WTC11 (cell line): Measurements from ENCODE around the gene FOXP1. TPM values are rescaled to one million over a fixed set of nuclear protein-coding genes. Genes with fewer than 3 reads are reported as not detected.

Experiments
- ATAC-seq: fragments of 200-7000 bp; cut with Tn5 transposase; 2 replicates; pipeline ENCODE4 v1.10.0; 2021; ENCODE audit warnings: mild to moderate bottlenecking, moderate library complexity
- CTCF ChIA-PET: fragments of 300-600 bp; sonication (Branson Sonifier 250); formaldehyde crosslinking; loops from one replicate; lab custom pipeline; 2021; ENCODE audit warnings: antibody characterized with exemption; lab: Charles Lee
- POLR2A ChIA-PET: fragments of 350-600 bp; sonication (Branson Sonifier 250); formaldehyde crosslinking; loops from one replicate; lab custom pipeline; 2021; ENCODE audit warnings: antibody characterized with exemption; lab: Charles Lee
- DNase-seq: peaks from one replicate; pipeline ENCODE4 v3.0.0; 2021; ENCODE audit warnings: low spot score
- H3K27ac Mint-ChIP-seq: 2 replicates; pipeline ENCODE4 v1.8.0; 2021; ENCODE audit warnings: mixed read lengths
- H3K27me3 Mint-ChIP-seq: 2 replicates; pipeline ENCODE4 v1.8.0; 2021; ENCODE audit warnings: low read depth, mild to moderate bottlenecking, moderate library complexity, mixed read lengths
- H3K36me3 Mint-ChIP-seq: 2 replicates; pipeline ENCODE4 v1.8.0; 2021; ENCODE audit warnings: mixed read lengths
- H3K4me1 Mint-ChIP-seq: 2 replicates; pipeline ENCODE4 v1.8.0; 2022; ENCODE audit warnings: mixed read lengths
- H3K4me3 Mint-ChIP-seq: 2 replicates; pipeline ENCODE4 v1.8.0; 2021; ENCODE audit warnings: mild to moderate bottlenecking, moderate library complexity, mixed read lengths
- H3K9me3 Mint-ChIP-seq: 2 replicates; pipeline ENCODE4 v1.8.0; 2021; ENCODE audit warnings: mixed read lengths
- CREB1 ChIP-seq: sonication (generic); formaldehyde crosslinking; IDR thresholded peaks from 2 replicates; pipeline ENCODE4 v1.8.0; 2023; ENCODE audit warnings: mild to moderate bottlenecking, missing genetic modification reagents
- E2F4 ChIP-seq: sonication (generic); formaldehyde crosslinking; IDR thresholded peaks from 2 replicates; pipeline ENCODE4 v1.8.1; 2022; ENCODE audit warnings: low read depth, mild to moderate bottlenecking, moderate library complexity, missing genetic modification reagents, borderline replicate concordance
- HMGXB4 ChIP-seq: sonication (generic); formaldehyde crosslinking; IDR thresholded peaks from 2 replicates; pipeline ENCODE4 v1.8.1; 2023; ENCODE audit warnings: mild to moderate bottlenecking, moderate library complexity, missing genetic modification reagents
- IRF2 ChIP-seq: sonication (generic); formaldehyde crosslinking; IDR thresholded peaks from 2 replicates; pipeline ENCODE4 v1.8.0; 2022; ENCODE audit warnings: low read depth, missing genetic modification reagents, borderline replicate concordance
- JUN ChIP-seq: sonication (generic); formaldehyde crosslinking; IDR thresholded peaks from 2 replicates; pipeline ENCODE4 v1.8.0; 2023; ENCODE audit warnings: mild to moderate bottlenecking, missing genetic modification reagents
- NFE2L1 ChIP-seq: sonication (generic); formaldehyde crosslinking; IDR thresholded peaks from 2 replicates; pipeline ENCODE4 v1.8.1; 2023; ENCODE audit warnings: missing genetic modification reagents
- PREB ChIP-seq: sonication (generic); formaldehyde crosslinking; IDR thresholded peaks from 2 replicates; pipeline ENCODE4 v1.8.1; 2022; ENCODE audit warnings: mild to moderate bottlenecking, missing genetic modification reagents, moderate library complexity, borderline replicate concordance
- PRRX2 ChIP-seq: fragments of 250-450 bp; sonication (Bioruptor Pico); IDR thresholded peaks from 2 replicates; pipeline ENCODE4 v1.8.0; 2021; ENCODE audit warnings: mild to moderate bottlenecking
- SMAD3 ChIP-seq: sonication (generic); formaldehyde crosslinking; IDR thresholded peaks from 2 replicates; pipeline ENCODE4 v1.8.0; 2022; ENCODE audit warnings: missing genetic modification reagents, mild to moderate bottlenecking, borderline replicate concordance
- STAT6 ChIP-seq: sonication (generic); formaldehyde crosslinking; conservative IDR thresholded peaks from 2 replicates; pipeline ENCODE4 v1.8.1; 2023; ENCODE audit warnings: mild to moderate bottlenecking, low read depth, missing genetic modification reagents, moderate library complexity
- ZNF219 ChIP-seq: sonication (generic); formaldehyde crosslinking; IDR thresholded peaks from 2 replicates; pipeline ENCODE4 v1.8.0; 2023; ENCODE audit warnings: missing genetic modification reagents, mild to moderate bottlenecking, borderline replicate concordance
- ZNF232 ChIP-seq: sonication (generic); formaldehyde crosslinking; IDR thresholded peaks from 2 replicates; pipeline ENCODE4 v1.8.0; 2022; ENCODE audit warnings: mild to moderate bottlenecking, missing genetic modification reagents
- total RNA-seq: library from RNA; stranded (reverse); gene quantifications from 3 replicates; pipeline ENCODE4 v1.2.3, GENCODE V29; 2021
- TF ChIP-seq, protein P1 (sequence below): fragments of 250-450 bp; sonication (Bioruptor Pico); IDR thresholded peaks from 2 replicates; pipeline ENCODE4 v1.9.0; 2021; ENCODE audit warnings: mild to moderate bottlenecking, borderline replicate concordance
- TF ChIP-seq, protein P2 (sequence below): sonication (generic); formaldehyde crosslinking; IDR thresholded peaks from 2 replicates; pipeline ENCODE4 v1.8.1; 2022; ENCODE audit warnings: low read depth, missing genetic modification reagents, borderline replicate concordance
- TF ChIP-seq, protein P3 (sequence below): fragments of 250-450 bp; sonication (Bioruptor Pico); IDR thresholded peaks from 2 replicates; pipeline ENCODE4 v1.9.0; 2021; ENCODE audit warnings: moderate library complexity, mild to moderate bottlenecking, inconsistent platforms, borderline replicate concordance

FOXP1 gene
- total RNA-seq, 1 experiment from 2014 or later = 25.8 TPM

GRCh38 chr3:71186801-71187200, 396.7 kb downstream of the FOXP1 start (continued):
- TF ChIP-seq, protein P1, sequence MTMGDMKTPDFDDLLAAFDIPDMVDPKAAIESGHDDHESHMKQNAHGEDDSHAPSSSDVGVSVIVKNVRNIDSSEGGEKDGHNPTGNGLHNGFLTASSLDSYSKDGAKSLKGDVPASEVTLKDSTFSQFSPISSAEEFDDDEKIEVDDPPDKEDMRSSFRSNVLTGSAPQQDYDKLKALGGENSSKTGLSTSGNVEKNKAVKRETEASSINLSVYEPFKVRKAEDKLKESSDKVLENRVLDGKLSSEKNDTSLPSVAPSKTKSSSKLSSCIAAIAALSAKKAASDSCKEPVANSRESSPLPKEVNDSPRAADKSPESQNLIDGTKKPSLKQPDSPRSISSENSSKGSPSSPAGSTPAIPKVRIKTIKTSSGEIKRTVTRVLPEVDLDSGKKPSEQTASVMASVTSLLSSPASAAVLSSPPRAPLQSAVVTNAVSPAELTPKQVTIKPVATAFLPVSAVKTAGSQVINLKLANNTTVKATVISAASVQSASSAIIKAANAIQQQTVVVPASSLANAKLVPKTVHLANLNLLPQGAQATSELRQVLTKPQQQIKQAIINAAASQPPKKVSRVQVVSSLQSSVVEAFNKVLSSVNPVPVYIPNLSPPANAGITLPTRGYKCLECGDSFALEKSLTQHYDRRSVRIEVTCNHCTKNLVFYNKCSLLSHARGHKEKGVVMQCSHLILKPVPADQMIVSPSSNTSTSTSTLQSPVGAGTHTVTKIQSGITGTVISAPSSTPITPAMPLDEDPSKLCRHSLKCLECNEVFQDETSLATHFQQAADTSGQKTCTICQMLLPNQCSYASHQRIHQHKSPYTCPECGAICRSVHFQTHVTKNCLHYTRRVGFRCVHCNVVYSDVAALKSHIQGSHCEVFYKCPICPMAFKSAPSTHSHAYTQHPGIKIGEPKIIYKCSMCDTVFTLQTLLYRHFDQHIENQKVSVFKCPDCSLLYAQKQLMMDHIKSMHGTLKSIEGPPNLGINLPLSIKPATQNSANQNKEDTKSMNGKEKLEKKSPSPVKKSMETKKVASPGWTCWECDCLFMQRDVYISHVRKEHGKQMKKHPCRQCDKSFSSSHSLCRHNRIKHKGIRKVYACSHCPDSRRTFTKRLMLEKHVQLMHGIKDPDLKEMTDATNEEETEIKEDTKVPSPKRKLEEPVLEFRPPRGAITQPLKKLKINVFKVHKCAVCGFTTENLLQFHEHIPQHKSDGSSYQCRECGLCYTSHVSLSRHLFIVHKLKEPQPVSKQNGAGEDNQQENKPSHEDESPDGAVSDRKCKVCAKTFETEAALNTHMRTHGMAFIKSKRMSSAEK (CRISPR knock-in tag) = no peak

DNA sequence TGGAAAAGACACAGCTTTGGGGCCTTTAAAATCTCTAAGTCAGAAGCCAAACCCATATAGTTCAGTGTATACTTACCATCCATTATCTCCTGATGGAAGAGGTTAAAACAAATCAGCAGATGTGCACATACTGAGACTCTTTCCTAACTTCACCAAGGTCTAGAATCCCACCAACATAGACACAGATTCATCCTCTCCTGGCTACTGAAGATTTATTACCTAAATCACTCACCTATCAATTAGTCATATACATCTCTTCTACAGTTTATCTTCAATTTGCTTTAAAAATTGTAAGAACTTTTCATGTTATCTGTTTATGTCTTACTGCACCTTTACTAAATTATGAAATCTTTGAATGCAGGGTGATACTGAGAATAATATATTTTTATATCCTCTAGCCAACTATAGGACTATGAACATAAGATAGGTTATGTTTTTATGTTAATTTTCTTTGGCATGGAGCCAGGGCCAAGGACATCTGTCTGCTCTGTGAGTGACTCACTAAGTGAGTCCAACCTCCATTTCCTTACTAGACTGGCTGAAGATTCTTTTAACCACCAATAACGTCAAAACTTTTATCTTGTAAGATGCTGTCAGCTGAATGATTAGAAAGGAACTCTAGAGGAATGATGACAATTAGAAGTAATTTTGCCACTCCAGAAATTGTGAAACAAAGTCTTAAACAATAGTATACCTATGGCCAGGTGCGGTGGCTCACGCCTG, 397.6 kb downstream of the FOXP1 start:
- peaks cover 17% of the 10 kb centered on the region for H3K4me1 Mint-ChIP-seq
- no peaks in the 10 kb centered on the region for H3K27me3 Mint-ChIP-seq
- H3K4me3 Mint-ChIP-seq = no peak overlapping the region
- ChIA-PET CTCF (no interaction called here), POLR2A (no interaction called here)
- ATAC-seq (no peak), DNase-seq (no peak)
- H3K9me3 Mint-ChIP-seq = no peaks in the 10 kb centered on the region
- H3K27ac Mint-ChIP-seq = peak overlapping the region; percentile 9; the same call in 1 of the 2 replicates
- no peaks in the 10 kb centered on the region for H3K36me3 Mint-ChIP-seq
- TF ChIP-seq STAT6 (CRISPR knock-in tag) (no peak), NFE2L1 (CRISPR knock-in tag) (no peak), ZNF219 (CRISPR knock-in tag) (no peak), JUN (CRISPR knock-in tag) (no peak), E2F4 (CRISPR knock-in tag) (no peak), IRF2 (CRISPR knock-in tag) (no peak), PRRX2 (CRISPR knock-in tag) (no peak), ZNF232 (CRISPR knock-in tag) (no peak), SMAD3 (CRISPR knock-in tag) (no peak), CREB1 (no peak), HMGXB4 (no peak), PREB (CRISPR knock-in tag) (no peak)
- TF ChIP-seq, protein P1 (CRISPR knock-in tag) = no peak
- TF ChIP-seq, protein P2, sequence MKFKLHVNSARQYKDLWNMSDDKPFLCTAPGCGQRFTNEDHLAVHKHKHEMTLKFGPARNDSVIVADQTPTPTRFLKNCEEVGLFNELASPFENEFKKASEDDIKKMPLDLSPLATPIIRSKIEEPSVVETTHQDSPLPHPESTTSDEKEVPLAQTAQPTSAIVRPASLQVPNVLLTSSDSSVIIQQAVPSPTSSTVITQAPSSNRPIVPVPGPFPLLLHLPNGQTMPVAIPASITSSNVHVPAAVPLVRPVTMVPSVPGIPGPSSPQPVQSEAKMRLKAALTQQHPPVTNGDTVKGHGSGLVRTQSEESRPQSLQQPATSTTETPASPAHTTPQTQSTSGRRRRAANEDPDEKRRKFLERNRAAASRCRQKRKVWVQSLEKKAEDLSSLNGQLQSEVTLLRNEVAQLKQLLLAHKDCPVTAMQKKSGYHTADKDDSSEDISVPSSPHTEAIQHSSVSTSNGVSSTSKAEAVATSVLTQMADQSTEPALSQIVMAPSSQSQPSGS (CRISPR knock-in tag) = no peak
- TF ChIP-seq, protein P3, sequence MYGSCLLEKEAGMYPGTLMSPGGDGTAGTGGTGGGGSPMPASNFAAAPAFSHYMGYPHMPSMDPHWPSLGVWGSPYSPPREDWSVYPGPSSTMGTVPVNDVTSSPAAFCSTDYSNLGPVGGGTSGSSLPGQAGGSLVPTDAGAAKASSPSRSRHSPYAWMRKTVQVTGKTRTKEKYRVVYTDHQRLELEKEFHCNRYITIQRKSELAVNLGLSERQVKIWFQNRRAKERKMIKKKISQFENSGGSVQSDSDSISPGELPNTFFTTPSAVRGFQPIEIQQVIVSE (CRISPR knock-in tag) = no peak
